HCT116 (cell line): ENCODE results near the gene NDUFC1. TPM values are rescaled to one million over a fixed set of nuclear protein-coding genes. Genes with fewer than 3 reads are reported as not detected.

ENCODE experiments used
- ATAC-seq: fragments of 200-7000 bp; cut with Tn5 transposase; 2 replicates; pipeline ENCODE4 v1.9.1; 2020; ENCODE audit warnings: mild to moderate bottlenecking, moderate library complexity
- BruUV-seq: library from RNA; stranded (reverse); fragments of 400-500 nt; replicated peaks from 2 replicates; lab custom pipeline; 2021; lab: Mats Ljungman, UMichigan
- CTCF ChIA-PET: fragments of 300-600 bp; sonication (Branson Sonifier 250); formaldehyde crosslinking; loops from one replicate; lab custom pipeline; 2021; ENCODE audit warnings: antibody characterized with exemption; lab: Charles Lee
- POLR2A ChIA-PET: fragments of 300-600, 350-600 bp; sonication (Branson Sonifier 250); formaldehyde crosslinking; loops from one replicate; lab custom pipeline; 2021; ENCODE audit warnings: antibody characterized with exemption; lab: Charles Lee
- RAD21 ChIA-PET, 2 experiments: fragments of 300-600 bp; sonication (Branson Sonifier 250); formaldehyde crosslinking; loops; one replicate each; lab custom pipeline; 2023; ENCODE audit warnings: low total read pairs in 2 of 2; ENCODE audit not compliant: uncharacterized antibody in 2 of 2, unreplicated experiment in 2 of 2, low non-redundant PET in 1 of 2; lab: Charles Lee
- DNase-seq: peaks from one replicate; pipeline ENCODE4 v3.0.0-alpha.2; 2010; ENCODE audit warnings: low read depth, low spot score
- H2AFZ ChIP-seq: fragments of 200-600 bp; shearing (Covaris generic), sonication (generic); 2 replicates; pipeline ENCODE4 v1.6.1; 2017; ENCODE audit warnings: low read depth, mixed run types, mixed read lengths, antibody characterized with exemption, low read length; ENCODE audit not compliant: poor library complexity, severe bottlenecking
- H3K27ac ChIP-seq: 2 replicates; pipeline ENCODE4 v1.5.1; 2012; ENCODE audit warnings: low read depth, low read length
- H3K27me3 ChIP-seq: fragments of 200-600 bp; sonication (generic); 2 replicates; pipeline ENCODE4 v1.6.1; 2016; ENCODE audit warnings: mixed run types, low read length, mixed read lengths; ENCODE audit not compliant: insufficient read depth
- H3K36me3 ChIP-seq, 2 experiments: fragments of 200-500 bp in 1 of 2; fragments of 200-600 bp in 1 of 2; sonication (Bioruptor generic) in 1 of 2; sonication (generic) in 1 of 2; 2 replicates each; pipeline versions ENCODE4 v1.5.1 to v1.6.1; 2014 to 2016; ENCODE audit warnings: low read length in 2 of 2, inconsistent platforms in 1 of 2, mixed read lengths in 1 of 2, mixed run types in 1 of 2; ENCODE audit not compliant: insufficient read depth in 2 of 2, control insufficient read depth in 1 of 2
- H3K4me1 ChIP-seq, 2 experiments: fragments of 200-600 bp in 1 of 2; sonication (generic) in 1 of 2; 2 replicates each; pipeline versions ENCODE4 v1.5.1 to v1.6.1; 2012 to 2017; ENCODE audit warnings: low read length in 2 of 2, inconsistent platforms in 1 of 2, mild to moderate bottlenecking in 1 of 2, mixed read lengths in 1 of 2, mixed run types in 1 of 2, moderate library complexity in 1 of 2; ENCODE audit not compliant: insufficient read depth in 2 of 2, control insufficient read depth in 1 of 2
- H3K4me2 ChIP-seq: fragments of 200-600 bp; sonication (generic); 2 replicates; pipeline ENCODE4 v1.6.1; 2017; ENCODE audit warnings: mixed run types, low read length, mixed read lengths
- H3K4me3 ChIP-seq, 2 experiments: fragments of 200-600 bp in 1 of 2; sonication (generic) in 1 of 2; replicated peaks in 1 of 2; 2 replicates each; pipeline ENCODE4 v1.5.1; 2011 to 2016; ENCODE audit warnings: low read length in 2 of 2, control low read depth in 1 of 2, low read depth in 1 of 2, mild to moderate bottlenecking in 1 of 2, mixed read lengths in 1 of 2, mixed run types in 1 of 2
- H3K79me2 ChIP-seq: fragments of 200-600 bp; sonication (generic); 2 replicates; pipeline ENCODE4 v1.6.1; 2017; ENCODE audit warnings: mild to moderate bottlenecking, mixed run types, low read length, moderate library complexity, mixed read lengths; ENCODE audit not compliant: insufficient read depth
- H3K9ac ChIP-seq: fragments of 200-600 bp; sonication (generic); 2 replicates; pipeline ENCODE4 v1.6.1; 2016; ENCODE audit warnings: low read length, mixed read lengths
- H3K9me2 ChIP-seq: fragments of 200-600 bp; sonication (generic), shearing (Covaris generic); 2 replicates; pipeline ENCODE4 v1.6.1; 2017; ENCODE audit warnings: mixed run types, mild to moderate bottlenecking, moderate library complexity; ENCODE audit not compliant: insufficient read depth
- H3K9me3 ChIP-seq, 2 experiments: fragments of 200-500 bp in 1 of 2; fragments of 200-600 bp in 1 of 2; sonication (Bioruptor generic) in 1 of 2; sonication (generic) in 1 of 2; 2 replicates each; pipeline ENCODE4 v1.6.1; 2014 to 2017; ENCODE audit warnings: low read length in 2 of 2, mixed read lengths in 2 of 2, inconsistent platforms in 1 of 2, low read depth in 1 of 2, mild to moderate bottlenecking in 1 of 2, mixed run types in 1 of 2, moderate library complexity in 1 of 2; ENCODE audit not compliant: control insufficient read depth in 1 of 2, insufficient read depth in 1 of 2
- H4K20me1 ChIP-seq: fragments of 200-600 bp; sonication (generic), shearing (Covaris generic); 2 replicates; pipeline ENCODE4 v1.6.1; 2017; ENCODE audit warnings: mixed run types, mild to moderate bottlenecking, moderate library complexity; ENCODE audit not compliant: insufficient read depth
- ATF3 ChIP-seq: IDR thresholded peaks from 2 replicates; pipeline ENCODE4 v1.6.1; 2012
- CBX3 ChIP-seq: IDR thresholded peaks from 2 replicates; pipeline ENCODE4 v1.6.1; 2012; ENCODE audit warnings: low read depth
- CEBPB ChIP-seq: IDR thresholded peaks from 2 replicates; pipeline ENCODE4 v1.6.1; 2012; ENCODE audit warnings: low read depth
- CTCF ChIP-seq, 3 experiments: fragments of 200-600 bp in 1 of 3; sonication (generic) in 1 of 3; IDR thresholded peaks in 2 of 3; conservative IDR thresholded peaks in 1 of 3; 2 replicates each; pipeline ENCODE4 v1.5.1; 2012 to 2017; ENCODE audit warnings: low read depth in 2 of 3, low read length in 2 of 3, antibody characterized with exemption in 1 of 3, borderline replicate concordance in 1 of 3, control low read depth in 1 of 3, mild to moderate bottlenecking in 1 of 3, mixed read lengths in 1 of 3, mixed run types in 1 of 3, moderate library complexity in 1 of 3; ENCODE audit not compliant: insufficient read depth in 1 of 3
- EGR1 ChIP-seq: IDR thresholded peaks from 2 replicates; pipeline ENCODE4 v1.6.1; 2012; ENCODE audit warnings: low read depth
- POLR2A ChIP-seq: IDR thresholded peaks from 2 replicates; pipeline ENCODE4 v1.7.0; 2011; ENCODE audit warnings: borderline replicate concordance; ENCODE audit not compliant: insufficient read depth, insufficient read length; ENCODE audit errors: extremely low read depth
- POLR2AphosphoS5 ChIP-seq: IDR thresholded peaks from 2 replicates; pipeline ENCODE4 v1.6.1; 2011; ENCODE audit warnings: mild to moderate bottlenecking, low read depth, low read length, moderate library complexity
- RAD21 ChIP-seq: IDR thresholded peaks from 2 replicates; pipeline ENCODE4 v1.6.1; 2012; ENCODE audit warnings: low read depth, mild to moderate bottlenecking
- SIN3A ChIP-seq: IDR thresholded peaks from 2 replicates; pipeline ENCODE4 v1.6.1; 2012; ENCODE audit warnings: low read depth
- SRF ChIP-seq: IDR thresholded peaks from 2 replicates; pipeline ENCODE4 v1.6.1; 2012; ENCODE audit warnings: low read depth
- TCF7L2 ChIP-seq: IDR thresholded peaks from 2 replicates; pipeline ENCODE4 v1.7.0; 2011; ENCODE audit warnings: borderline replicate concordance, inconsistent platforms; ENCODE audit not compliant: insufficient read depth, insufficient read length; ENCODE audit errors: extremely low read depth
- ZBTB33 ChIP-seq: IDR thresholded peaks from 2 replicates; pipeline ENCODE4 v1.6.1; 2011; ENCODE audit warnings: mild to moderate bottlenecking, low read length, moderate library complexity; ENCODE audit not compliant: insufficient replicate concordance; ENCODE audit errors: extremely low read depth
- ZFX ChIP-seq: fragments of 450-650 bp; IDR thresholded peaks from 2 replicates; pipeline ENCODE4 v1.6.1; 2017
- intact Hi-C: fragments of 100-400 bp; cut with micrococcal nuclease; formaldehyde crosslinking; loops from 2 replicates; pipeline ENCODE4 v1.10.0; 2022
- total RNA-seq: library from RNA; stranded (reverse); gene quantifications from one replicate; pipeline ENCODE4 v1.2.1, GENCODE V29; 2021; ENCODE audit not compliant: unreplicated experiment
- TF ChIP-seq, protein P1 (sequence below): IDR thresholded peaks from 2 replicates; pipeline ENCODE4 v1.6.1; 2012

Gene NDUFC1
- total RNA-seq, 1 experiment from 2014 or later, result 86.9 TPM

- Histone ChIP-seq H3K4me3 (no peak overlapping the region), H3K4me2 (no peak overlapping the region), H3K4me1 (no peaks in the 10 kb centered on the region), H3K9me3 (no peaks in the 10 kb centered on the region), H3K9ac (no peak overlapping the region), H2AFZ (no peak overlapping the region), H3K27me3 (no peaks in the 10 kb centered on the region), H3K27ac (no peak overlapping the region), H3K36me3 (no peaks in the 10 kb centered on the region), H4K20me1 (no peaks in the 10 kb centered on the region), H3K79me2 (no peaks in the 10 kb centered on the region), H3K9me2 (no peaks in the 10 kb centered on the region)
- TF ChIP-seq ATF3 (no peak), SIN3A (no peak), ZBTB33 (no peak), TCF7L2 (no peak), CTCF (IDR thresholded peaks at IDR 0.05 in 2 of 3, conservative IDR thresholded peaks at IDR 0.05 in 1 of 3; ENCODE audit: borderline replicate concordance in 1 of 3, insufficient read depth in 1 of 3, low read depth in 2 of 3, low read length in 2 of 3) (no peak), RAD21 (no peak), ZFX (no peak), SRF (no peak), EGR1 (no peak), CBX3 (no peak), POLR2AphosphoS5 (no peak), CEBPB (no peak), POLR2A (no peak)
- TF ChIP-seq, protein P1, sequence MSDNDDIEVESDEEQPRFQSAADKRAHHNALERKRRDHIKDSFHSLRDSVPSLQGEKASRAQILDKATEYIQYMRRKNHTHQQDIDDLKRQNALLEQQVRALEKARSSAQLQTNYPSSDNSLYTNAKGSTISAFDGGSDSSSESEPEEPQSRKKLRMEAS, result no peak
- intact Hi-C loops, result no loop called here
- ChIA-PET RAD21 (no interaction called here), POLR2A (no interaction called here), CTCF (no interaction called here)
- no peak for ATAC-seq
- BruUV-seq, result no TSS peak
- no peak for DNase-seq
These were observed 23.8 kb downstream of the NDUFC1 start for GRCh38 chr4:139278485-139278884.
